Neural crest cell (in vitro differentiated cells): Measurements from ENCODE around the gene SLC9B2. TPM values are rescaled to one million over a fixed set of nuclear protein-coding genes. Genes with fewer than 3 reads are reported as not detected.
"Not testable (repeated sequence)": the region's sequence is repeated elsewhere in the genome, so short reads cannot be mapped to it uniquely, and the experiment has no call there.

Source experiments
- DNase-seq: peaks from one replicate; pipeline ENCODE4 v3.0.0; 2021; ENCODE audit warnings: low read depth, mixed read lengths, low spot score
- H3K27ac Mint-ChIP-seq: one replicate; pipeline ENCODE4 v1.8.0; 2021; ENCODE audit warnings: mild to moderate bottlenecking, mixed read lengths; ENCODE audit not compliant: unreplicated experiment
- H3K27me3 Mint-ChIP-seq: 2 replicates; pipeline ENCODE4 v1.8.0; 2021; ENCODE audit warnings: low read depth, mild to moderate bottlenecking, mixed read lengths
- H3K36me3 Mint-ChIP-seq: 2 replicates; pipeline ENCODE4 v1.8.0; 2021; ENCODE audit warnings: low read depth, mild to moderate bottlenecking, mixed read lengths
- H3K4me1 Mint-ChIP-seq: 2 replicates; pipeline ENCODE4 v1.8.0; 2021; ENCODE audit warnings: mixed read lengths
- H3K4me3 Mint-ChIP-seq: one replicate; pipeline ENCODE4 v1.8.0; 2021; ENCODE audit warnings: mild to moderate bottlenecking, mixed read lengths
- H3K9me3 Mint-ChIP-seq: 2 replicates; pipeline ENCODE4 v1.8.0; 2021; ENCODE audit warnings: mixed read lengths
- total RNA-seq: library from RNA; stranded (reverse); gene quantifications from 2 replicates; pipeline ENCODE4 v1.2.1, GENCODE V29; 2021
- TF ChIP-seq, protein P1 (sequence below): fragments of 200-600 bp; sonication (generic); conservative IDR thresholded peaks from 2 replicates; pipeline ENCODE4 v1.5.0; 2021; ENCODE audit warnings: antibody characterized with exemption, mild to moderate bottlenecking

SLC9B2 gene
- total RNA-seq, 1 donor from 2014 or later: 21.6 TPM

- Mint-ChIP-seq H3K4me1 (no peaks in the 10 kb centered on the region), H3K27ac (no peak overlapping the region), H3K4me3 (no peak overlapping the region), H3K9me3 (no peaks in the 10 kb centered on the region), H3K27me3 (no peaks in the 10 kb centered on the region), H3K36me3 (no peaks in the 10 kb centered on the region)
- DNase-seq: no peak
- TF ChIP-seq, protein P1, sequence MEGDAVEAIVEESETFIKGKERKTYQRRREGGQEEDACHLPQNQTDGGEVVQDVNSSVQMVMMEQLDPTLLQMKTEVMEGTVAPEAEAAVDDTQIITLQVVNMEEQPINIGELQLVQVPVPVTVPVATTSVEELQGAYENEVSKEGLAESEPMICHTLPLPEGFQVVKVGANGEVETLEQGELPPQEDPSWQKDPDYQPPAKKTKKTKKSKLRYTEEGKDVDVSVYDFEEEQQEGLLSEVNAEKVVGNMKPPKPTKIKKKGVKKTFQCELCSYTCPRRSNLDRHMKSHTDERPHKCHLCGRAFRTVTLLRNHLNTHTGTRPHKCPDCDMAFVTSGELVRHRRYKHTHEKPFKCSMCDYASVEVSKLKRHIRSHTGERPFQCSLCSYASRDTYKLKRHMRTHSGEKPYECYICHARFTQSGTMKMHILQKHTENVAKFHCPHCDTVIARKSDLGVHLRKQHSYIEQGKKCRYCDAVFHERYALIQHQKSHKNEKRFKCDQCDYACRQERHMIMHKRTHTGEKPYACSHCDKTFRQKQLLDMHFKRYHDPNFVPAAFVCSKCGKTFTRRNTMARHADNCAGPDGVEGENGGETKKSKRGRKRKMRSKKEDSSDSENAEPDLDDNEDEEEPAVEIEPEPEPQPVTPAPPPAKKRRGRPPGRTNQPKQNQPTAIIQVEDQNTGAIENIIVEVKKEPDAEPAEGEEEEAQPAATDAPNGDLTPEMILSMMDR: peak; percentile 86
Observed at GRCh38 chr4:103008875-103009729, 67.5 kb downstream of the SLC9B2 start.

- no peaks in the 10 kb centered on the region for H3K4me1 Mint-ChIP-seq
- DNase-seq: no peak
- TF ChIP-seq, protein P1: no peak
- no peak overlapping the region for H3K4me3 Mint-ChIP-seq
- H3K36me3 Mint-ChIP-seq: peaks cover 3% of the 10 kb centered on the region
- H3K9me3 Mint-ChIP-seq: peaks cover 10% of the 10 kb centered on the region
- H3K27me3 Mint-ChIP-seq: no peaks in the 10 kb centered on the region
- no peak overlapping the region for H3K27ac Mint-ChIP-seq
Observed at GRCh38 chr4:103002551-103002950, 74.0 kb downstream of the SLC9B2 start.

- Mint-ChIP-seq H3K4me1 (no peaks in the 10 kb centered on the region), H3K36me3 (peaks cover 6% of the 10 kb centered on the region), H3K27me3 (no peaks in the 10 kb centered on the region), H3K4me3 (no peak overlapping the region), H3K9me3 (peaks cover 7% of the 10 kb centered on the region), H3K27ac (no peak overlapping the region)
- no peak for DNase-seq
- TF ChIP-seq, protein P1: no peak
Observed at GRCh38 chr4:102994803-102995202, 81.8 kb downstream of the SLC9B2 start.

DNA sequence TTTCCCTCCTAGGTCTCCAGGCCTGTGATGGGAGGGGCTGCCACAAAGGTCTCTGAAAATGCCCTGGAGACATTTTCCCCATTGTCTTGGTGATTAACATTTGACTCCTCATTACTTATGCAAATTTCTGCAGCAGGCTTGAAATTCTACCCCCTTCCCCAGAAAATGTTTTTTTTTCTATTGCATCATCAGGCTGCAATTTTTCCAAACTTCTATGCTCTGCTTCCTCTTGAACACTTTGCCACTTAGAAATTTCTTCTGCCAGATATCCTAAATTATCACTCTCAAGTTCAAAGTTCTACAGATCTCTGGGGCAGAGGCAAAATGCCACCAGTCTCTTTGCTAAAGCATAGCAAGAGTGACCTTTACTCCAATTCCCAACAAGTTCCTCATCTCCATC, 82.6 kb downstream of the SLC9B2 start:
- not testable (repeated sequence) for H3K36me3 Mint-ChIP-seq, DNase-seq, H3K4me3 Mint-ChIP-seq, H3K27me3 Mint-ChIP-seq, H3K4me1 Mint-ChIP-seq, H3K27ac Mint-ChIP-seq, H3K9me3 Mint-ChIP-seq

- Mint-ChIP-seq H3K27ac (peak overlapping the region; percentile 52), H3K4me1 (no peaks in the 10 kb centered on the region), H3K27me3 (no peaks in the 10 kb centered on the region), H3K36me3 (no peaks in the 10 kb centered on the region), H3K4me3 (no peak overlapping the region), H3K9me3 (no peaks in the 10 kb centered on the region)
- no peak for DNase-seq
- TF ChIP-seq, protein P1: no peak
Observed at GRCh38 chr4:102988429-102989020, 88.0 kb downstream of the SLC9B2 start.

DNA sequence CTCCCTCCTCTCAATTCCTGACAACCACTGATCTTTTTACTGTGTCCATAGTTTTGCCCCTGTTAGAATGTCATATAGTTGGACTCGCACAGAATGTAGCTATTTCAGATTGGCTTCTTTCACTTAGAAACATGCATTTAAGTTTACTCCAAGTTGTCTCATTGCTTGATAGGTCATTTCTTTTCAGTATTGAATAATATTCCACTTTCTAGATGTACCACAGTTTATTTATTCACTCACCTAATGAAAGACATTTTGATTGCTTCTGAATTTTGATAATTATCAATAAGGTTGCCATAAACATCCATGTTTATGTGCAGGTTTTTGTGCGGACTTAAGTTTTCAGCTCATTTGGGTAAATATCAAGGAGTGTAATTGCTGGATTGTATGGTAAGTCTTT, 95.6 kb downstream of the SLC9B2 start:
- no peak for DNase-seq
- H3K4me1 Mint-ChIP-seq: no peaks in the 10 kb centered on the region
- H3K27ac Mint-ChIP-seq: no peak overlapping the region
- no peaks in the 10 kb centered on the region for H3K27me3 Mint-ChIP-seq
- peaks cover 15% of the 10 kb centered on the region for H3K9me3 Mint-ChIP-seq
- no peaks in the 10 kb centered on the region for H3K36me3 Mint-ChIP-seq
- H3K4me3 Mint-ChIP-seq: no peak overlapping the region
- TF ChIP-seq, protein P1: no peak
